Activated CD8-positive, alpha-beta memory T cell treated with anti-CD3 and anti-CD28 coated beads, Interleukin-2, amount 50 U/mL, for 1 hour (primary cell): ENCODE results near the gene TNFAIP2.

Source experiments
- DNase-seq: peaks from one replicate; pipeline ENCODE4 v3.0.0-alpha.2; 2020; ENCODE audit errors: extremely low read depth

The TNFAIP2 gene

GRCh38 chr14:103122947-103123633 is at the start of gene TNFAIP2:
TSS of gene TNFAIP2 (plus strand) at chr14:103123461. CDS start at chr14:103126458, 2,997 bp downstream.
- DNase-seq, result no peak

- no peak for DNase-seq
Measured at GRCh38 chr14:103073876-103074728, 49.2 kb upstream of the TNFAIP2 start.

- DNase-seq, result no peak
Measured at GRCh38 chr14:103074729-103075367, 48.4 kb upstream of the TNFAIP2 start.

- DNase-seq, result peak; percentile 46
Measured at GRCh38 chr14:103078420-103078749, 44.9 kb upstream of the TNFAIP2 start.

GRCh38 chr14:103078860-103079587 is 44.2 kb upstream of the TNFAIP2 start:
- no peak for DNase-seq

GRCh38 chr14:103081951-103082350 is 41.3 kb upstream of the TNFAIP2 start:
- DNase-seq, result no peak

GRCh38 chr14:103084021-103084919 is 39.0 kb upstream of the TNFAIP2 start, which contains the start of gene LBHD2:
TSS of gene LBHD2 (plus strand) at chr14:103084210. CDS start at chr14:103086013, 1,803 bp downstream.
- DNase-seq, result no peak

GRCh38 chr14:103085106-103086091 is 37.9 kb upstream of the TNFAIP2 start:
- no peak for DNase-seq

GRCh38 chr14:103086771-103087342 is 36.4 kb upstream of the TNFAIP2 start:
- no peak for DNase-seq

GRCh38 chr14:103087343-103087835 is 35.9 kb upstream of the TNFAIP2 start:
- DNase-seq, result no peak

- no peak for DNase-seq
Measured at GRCh38 chr14:103088921-103089320, 34.3 kb upstream of the TNFAIP2 start.

- no peak for DNase-seq
Measured at GRCh38 chr14:103089386-103090335, 33.6 kb upstream of the TNFAIP2 start.

- DNase-seq, result no peak
Measured at GRCh38 chr14:103090481-103091020, 32.7 kb upstream of the TNFAIP2 start.

GRCh38 chr14:103091041-103091882 is 32.0 kb upstream of the TNFAIP2 start:
- DNase-seq, result no peak

GRCh38 chr14:103091883-103092222 is 31.4 kb upstream of the TNFAIP2 start:
- no peak for DNase-seq

- no peak for DNase-seq
Measured at GRCh38 chr14:103093856-103094405, 29.3 kb upstream of the TNFAIP2 start.
